ENCODE data around the gene SPTLC3.

SPTLC3 gene

DNA sequence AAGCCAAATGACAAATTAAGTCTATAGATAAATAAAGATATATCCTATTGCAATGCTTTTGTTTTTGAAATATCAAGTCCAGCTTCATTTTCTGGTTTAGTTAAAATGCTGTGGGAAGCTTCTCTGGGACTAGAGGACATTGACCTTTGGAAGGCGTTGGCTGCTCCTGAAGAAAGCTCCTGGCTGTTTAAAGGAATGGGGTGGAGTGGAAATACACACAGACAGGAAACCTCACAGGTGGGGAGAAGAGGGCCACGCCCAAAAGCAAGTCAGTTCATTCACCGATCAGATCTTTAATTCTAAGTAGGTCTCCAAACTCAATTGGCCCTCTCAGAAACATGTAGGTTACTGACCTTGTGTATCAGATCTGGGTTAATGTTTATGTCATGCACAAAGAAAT lies 59.6 kb downstream of the SPTLC3 start:
- TF ChIP-seq SPI1 (IDR thresholded peaks at IDR 0.05; ENCODE audit: low read depth, low read length) (no peak), POU2F2 (IDR thresholded peaks at IDR 0.05; ENCODE audit: low read depth, low read length) (no peak), TAF1 (IDR thresholded peaks at IDR 0.05; ENCODE audit: low read depth, low read length) (no peak), PAX5 (IDR thresholded peaks at IDR 0.05; ENCODE audit: insufficient read depth, low read length, severe bottlenecking) (no peak), POLR2A (IDR thresholded peaks at IDR 0.05; ENCODE audit: low read depth, low read length) (no peak), POLR2AphosphoS5 (IDR thresholded peaks at IDR 0.05; ENCODE audit: low read depth, low read length) (no peak)
- FAIRE-seq (no peak), DNase-seq (ENCODE audit: insufficient read length, low spot score) (no peak)

DNA sequence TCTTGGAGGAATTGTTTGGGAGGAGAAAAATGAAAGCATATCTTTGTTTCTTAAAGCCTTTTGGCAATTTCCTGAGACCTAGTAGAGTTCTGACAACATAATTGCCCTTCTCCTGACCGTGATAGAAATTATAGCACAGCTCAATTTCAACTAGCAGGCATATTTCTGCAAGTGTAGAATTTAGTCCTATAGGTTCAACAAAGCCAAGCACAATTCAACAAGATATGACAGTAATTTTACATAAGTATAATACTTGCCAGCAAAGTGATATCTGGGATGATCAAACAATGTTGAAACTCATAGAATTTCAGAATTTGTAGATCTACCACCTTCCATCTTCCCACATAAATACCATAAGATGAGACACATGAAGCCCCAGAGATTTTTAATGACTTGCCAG lies 73.1 kb downstream of the SPTLC3 start:
- no peak for DNase-seq (ENCODE audit: insufficient read length, low spot score)
- FAIRE-seq, result no peak
- TF ChIP-seq POLR2AphosphoS5 (IDR thresholded peaks at IDR 0.05; ENCODE audit: low read depth, low read length) (no peak), TAF1 (IDR thresholded peaks at IDR 0.05; ENCODE audit: low read depth, low read length) (no peak), POLR2A (IDR thresholded peaks at IDR 0.05; ENCODE audit: low read depth, low read length) (no peak), SPI1 (IDR thresholded peaks at IDR 0.05; ENCODE audit: low read depth, low read length) (no peak), PAX5 (IDR thresholded peaks at IDR 0.05; ENCODE audit: insufficient read depth, low read length, severe bottlenecking) (no peak), POU2F2 (IDR thresholded peaks at IDR 0.05; ENCODE audit: low read depth, low read length) (no peak)

GRCh38 chr20:13082378-13082777 lies 73.6 kb downstream of the SPTLC3 start:
- FAIRE-seq (no peak), DNase-seq (ENCODE audit: insufficient read length, low spot score) (no peak)
- no peak for TF ChIP-seq POLR2AphosphoS5 (IDR thresholded peaks at IDR 0.05; ENCODE audit: low read depth, low read length)
- TF ChIP-seq SPI1 (IDR thresholded peaks at IDR 0.05; ENCODE audit: low read depth, low read length), result no peak
- no peak for TF ChIP-seq PAX5 (IDR thresholded peaks at IDR 0.05; ENCODE audit: insufficient read depth, low read length, severe bottlenecking)
- TF ChIP-seq POU2F2 (IDR thresholded peaks at IDR 0.05; ENCODE audit: low read depth, low read length), result no peak

DNA sequence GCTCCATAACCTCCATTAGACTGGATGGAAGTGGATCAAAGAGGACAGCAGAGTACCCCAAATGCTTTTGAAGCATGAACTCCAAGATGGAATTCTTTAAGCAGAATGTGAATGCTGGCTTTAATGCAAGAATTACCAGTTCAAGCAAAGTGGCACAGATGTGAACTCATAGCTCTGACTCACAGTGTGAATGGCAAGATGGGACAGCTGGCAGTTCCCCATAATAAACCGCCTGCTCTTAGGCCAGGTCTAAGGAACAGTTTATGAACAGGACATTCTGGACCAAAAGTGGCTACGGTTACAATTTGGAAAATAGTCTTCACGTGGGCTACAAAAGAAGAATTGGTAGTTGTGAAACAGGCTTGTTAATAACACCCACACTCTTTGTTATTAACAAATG lies 76.5 kb downstream of the SPTLC3 start:
- TF ChIP-seq POLR2A (IDR thresholded peaks at IDR 0.05; ENCODE audit: low read depth, low read length) (no peak), POU2F2 (IDR thresholded peaks at IDR 0.05; ENCODE audit: low read depth, low read length) (no peak), PAX5 (IDR thresholded peaks at IDR 0.05; ENCODE audit: insufficient read depth, low read length, severe bottlenecking) (no peak), POLR2AphosphoS5 (IDR thresholded peaks at IDR 0.05; ENCODE audit: low read depth, low read length) (no peak), TAF1 (IDR thresholded peaks at IDR 0.05; ENCODE audit: low read depth, low read length) (no peak), SPI1 (IDR thresholded peaks at IDR 0.05; ENCODE audit: low read depth, low read length) (no peak)
- no peak for FAIRE-seq

DNA sequence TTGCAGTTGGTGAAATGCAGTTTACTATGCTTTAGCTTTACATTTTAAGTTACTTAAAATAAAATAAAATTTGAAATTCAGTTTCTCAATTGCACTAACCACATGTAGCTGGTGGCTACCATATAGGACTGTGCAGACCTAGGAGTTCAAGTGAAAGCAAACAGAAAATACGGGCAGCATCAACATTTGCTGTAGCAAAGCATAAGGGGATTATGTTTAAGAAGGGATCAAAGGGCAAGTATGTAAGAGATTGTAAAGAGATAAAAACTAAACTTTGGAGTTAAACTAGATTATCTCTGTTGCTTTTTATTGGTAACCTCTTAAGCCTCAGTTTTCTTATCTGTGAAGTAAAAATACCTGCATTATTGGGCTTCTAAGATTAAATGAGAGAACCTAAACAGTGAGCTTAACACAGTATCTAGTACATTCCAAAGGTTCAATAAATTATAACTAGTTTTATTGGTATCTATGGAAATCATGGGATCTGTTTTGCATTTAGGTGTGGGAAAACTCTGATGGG lies 81.2 kb downstream of the SPTLC3 start:
- DNase-seq (ENCODE audit: insufficient read length, low spot score), result no peak
- no peak for FAIRE-seq
- TF ChIP-seq POLR2A (IDR thresholded peaks at IDR 0.05; ENCODE audit: low read depth, low read length) (no peak), TAF1 (IDR thresholded peaks at IDR 0.05; ENCODE audit: low read depth, low read length) (no peak), POLR2AphosphoS5 (IDR thresholded peaks at IDR 0.05; ENCODE audit: low read depth, low read length) (no peak), SPI1 (IDR thresholded peaks at IDR 0.05; ENCODE audit: low read depth, low read length) (no peak), POU2F2 (IDR thresholded peaks at IDR 0.05; ENCODE audit: low read depth, low read length) (no peak), PAX5 (IDR thresholded peaks at IDR 0.05; ENCODE audit: insufficient read depth, low read length, severe bottlenecking) (no peak)

More for the DNA sequence above, 76.5 kb downstream of the SPTLC3 start:
- no peak for DNase-seq (ENCODE audit: insufficient read length, low spot score)

DNA sequence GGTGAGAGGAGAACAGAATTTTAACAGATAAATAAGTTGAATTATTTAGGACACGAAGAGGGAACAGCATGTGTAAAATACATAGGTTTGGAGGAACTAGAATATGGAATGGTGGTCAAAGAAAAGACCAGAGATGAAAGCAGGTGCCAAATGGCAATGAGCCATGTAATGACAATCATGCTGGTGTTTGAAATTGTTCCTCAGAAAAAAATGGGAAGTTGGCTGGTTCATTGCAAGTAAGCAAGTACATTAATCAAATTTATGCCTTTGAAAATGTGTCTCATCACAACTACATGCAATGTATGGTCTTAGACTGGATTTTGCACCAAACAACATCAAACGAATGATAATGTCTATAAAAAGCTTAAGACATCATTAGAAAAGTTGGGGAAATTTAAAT lies 83.3 kb downstream of the SPTLC3 start:
- FAIRE-seq (no peak), DNase-seq (ENCODE audit: insufficient read length, low spot score) (no peak)
- TF ChIP-seq POLR2AphosphoS5 (IDR thresholded peaks at IDR 0.05; ENCODE audit: low read depth, low read length) (no peak), POU2F2 (IDR thresholded peaks at IDR 0.05; ENCODE audit: low read depth, low read length) (no peak), SPI1 (IDR thresholded peaks at IDR 0.05; ENCODE audit: low read depth, low read length) (no peak), POLR2A (IDR thresholded peaks at IDR 0.05; ENCODE audit: low read depth, low read length) (no peak)

DNA sequence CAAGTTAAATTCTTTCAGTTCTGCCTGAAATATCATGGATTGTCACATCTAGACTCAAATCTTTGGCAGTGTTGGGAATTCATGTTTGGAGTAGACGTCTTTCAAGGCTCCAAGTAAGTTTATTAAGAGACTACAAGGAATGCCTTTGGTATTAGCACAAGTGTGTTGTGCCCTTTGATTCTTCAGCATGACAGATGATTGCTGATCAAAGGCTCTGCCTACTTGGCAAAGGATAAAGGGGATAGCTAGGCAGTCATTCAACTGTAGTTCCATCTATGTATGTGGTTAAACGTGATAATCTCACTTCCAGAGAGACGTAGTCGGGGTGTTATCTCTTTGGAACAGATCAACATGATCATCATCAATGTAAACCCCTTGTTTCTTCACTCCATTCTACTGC lies 86.2 kb downstream of the SPTLC3 start:
- FAIRE-seq (no peak), DNase-seq (ENCODE audit: insufficient read length, low spot score) (no peak)
- TF ChIP-seq POU2F2 (IDR thresholded peaks at IDR 0.05; ENCODE audit: low read depth, low read length), result no peak
- no peak for TF ChIP-seq PAX5 (IDR thresholded peaks at IDR 0.05; ENCODE audit: insufficient read depth, low read length, severe bottlenecking)
- no peak for TF ChIP-seq POLR2AphosphoS5 (IDR thresholded peaks at IDR 0.05; ENCODE audit: low read depth, low read length)
- TF ChIP-seq SPI1 (IDR thresholded peaks at IDR 0.05; ENCODE audit: low read depth, low read length), result no peak
- TF ChIP-seq TAF1 (IDR thresholded peaks at IDR 0.05; ENCODE audit: low read depth, low read length), result no peak
- TF ChIP-seq POLR2A (IDR thresholded peaks at IDR 0.05; ENCODE audit: low read depth, low read length), result no peak

- TF ChIP-seq POLR2AphosphoS5 (IDR thresholded peaks at IDR 0.05; ENCODE audit: low read depth, low read length) (no peak), PAX5 (IDR thresholded peaks at IDR 0.05; ENCODE audit: insufficient read depth, low read length, severe bottlenecking) (no peak), TAF1 (IDR thresholded peaks at IDR 0.05; ENCODE audit: low read depth, low read length) (no peak), POU2F2 (IDR thresholded peaks at IDR 0.05; ENCODE audit: low read depth, low read length) (no peak), POLR2A (IDR thresholded peaks at IDR 0.05; ENCODE audit: low read depth, low read length) (no peak), SPI1 (IDR thresholded peaks at IDR 0.05; ENCODE audit: low read depth, low read length) (no peak)
- DNase-seq (ENCODE audit: insufficient read length, low spot score) (no peak), FAIRE-seq (no peak)
Observed at GRCh38 chr20:13098720-13099355, 90.1 kb downstream of the SPTLC3 start.

DNA sequence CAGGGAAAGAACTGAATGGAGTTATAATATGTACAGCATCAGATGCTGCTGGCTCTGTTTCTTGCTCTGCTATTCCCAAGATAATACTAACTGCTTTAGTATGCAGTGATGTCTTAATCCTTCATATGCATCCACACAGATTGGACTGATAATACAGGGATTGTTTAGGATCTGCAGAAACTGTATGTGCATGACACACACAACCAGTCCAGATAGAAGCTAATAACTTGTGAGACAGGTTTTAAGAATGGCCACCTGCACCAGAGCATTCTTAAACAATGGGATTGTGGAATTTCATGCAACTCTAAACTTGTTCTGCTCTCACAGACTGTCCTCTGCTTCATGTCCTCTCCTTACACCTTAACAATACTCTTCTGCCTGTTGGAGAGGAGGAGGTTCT lies 90.9 kb downstream of the SPTLC3 start:
- FAIRE-seq, result no peak
- DNase-seq (ENCODE audit: insufficient read length, low spot score), result no peak
- no peak for TF ChIP-seq POLR2A (IDR thresholded peaks at IDR 0.05; ENCODE audit: low read depth, low read length)
- no peak for TF ChIP-seq SPI1 (IDR thresholded peaks at IDR 0.05; ENCODE audit: low read depth, low read length)
- no peak for TF ChIP-seq TAF1 (IDR thresholded peaks at IDR 0.05; ENCODE audit: low read depth, low read length)
- no peak for TF ChIP-seq POU2F2 (IDR thresholded peaks at IDR 0.05; ENCODE audit: low read depth, low read length)

DNA sequence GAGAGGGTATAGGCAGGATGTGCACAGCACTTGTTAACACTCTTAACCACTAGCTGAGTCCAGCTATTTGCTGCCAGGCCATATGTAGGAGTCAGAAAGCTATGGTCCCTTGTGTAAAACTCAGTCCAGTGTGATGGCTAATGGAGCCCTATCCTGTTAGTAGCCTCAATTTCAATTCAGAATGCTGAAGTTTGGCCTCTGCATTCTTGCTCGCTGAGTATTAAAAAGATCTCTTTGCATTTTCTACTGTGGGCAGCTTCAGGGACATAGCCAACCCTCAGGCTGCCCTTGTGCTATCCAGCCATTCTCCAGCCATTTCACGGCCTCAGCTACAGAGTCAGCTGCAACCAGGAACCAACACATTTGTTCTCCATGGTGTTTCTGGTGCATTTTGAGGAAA lies 92.5 kb downstream of the SPTLC3 start:
- FAIRE-seq (no peak), DNase-seq (ENCODE audit: insufficient read length, low spot score) (no peak)
- TF ChIP-seq POU2F2 (IDR thresholded peaks at IDR 0.05; ENCODE audit: low read depth, low read length), result no peak
- no peak for TF ChIP-seq POLR2A (IDR thresholded peaks at IDR 0.05; ENCODE audit: low read depth, low read length)
- TF ChIP-seq TAF1 (IDR thresholded peaks at IDR 0.05; ENCODE audit: low read depth, low read length), result no peak
- TF ChIP-seq POLR2AphosphoS5 (IDR thresholded peaks at IDR 0.05; ENCODE audit: low read depth, low read length), result no peak
- TF ChIP-seq PAX5 (IDR thresholded peaks at IDR 0.05; ENCODE audit: insufficient read depth, low read length, severe bottlenecking), result no peak
